NB4 (cell line): ENCODE measurements around the gene ENKUR.
"Not testable (repeated sequence)": the region's sequence is repeated elsewhere in the genome, so short reads cannot be mapped to it uniquely, and the experiment has no call there.

Experiments
- DNase-seq: peaks from one replicate; pipeline ENCODE4 v3.0.0; 2010; ENCODE audit warnings: low read depth
- H3K4me3 ChIP-seq: one replicate; pipeline ENCODE4 v1.5.1; 2011; ENCODE audit warnings: mild to moderate bottlenecking, low read depth, low read length, moderate library complexity
- CTCF ChIP-seq: IDR thresholded peaks from one replicate; pipeline ENCODE4 v1.5.1; 2012; ENCODE audit warnings: low read depth, low read length
- MAX ChIP-seq: IDR thresholded peaks from 2 replicates; pipeline ENCODE4 v1.6.1; 2011; ENCODE audit warnings: low read depth, low read length
- MYC ChIP-seq: IDR thresholded peaks from 2 replicates; pipeline ENCODE4 v1.6.1; 2011; ENCODE audit warnings: low read depth, low read length
- POLR2A ChIP-seq: IDR thresholded peaks from 2 replicates; pipeline ENCODE4 v1.6.1; 2011; ENCODE audit warnings: mild to moderate bottlenecking; ENCODE audit not compliant: insufficient read length; ENCODE audit errors: extremely low read depth

The ENKUR gene

GRCh38 chr10:24971374-24971773 lies 44.6 kb downstream of the ENKUR start:
- TF ChIP-seq MYC (no peak), MAX (no peak), POLR2A (no peak), CTCF (no peak)
- H3K4me3 ChIP-seq = no peak overlapping the region
- no peak for DNase-seq

GRCh38 chr10:24969841-24970281 lies 46.1 kb downstream of the ENKUR start:
- no peak for DNase-seq
- TF ChIP-seq MAX = no peak
- TF ChIP-seq CTCF = no peak
- TF ChIP-seq POLR2A = no peak
- TF ChIP-seq MYC = no peak
- H3K4me3 ChIP-seq = no peak overlapping the region

- H3K4me3 ChIP-seq, DNase-seq: not testable (repeated sequence)
These were observed 47.0 kb downstream of the ENKUR start for GRCh38 chr10:24968951-24969350.

GRCh38 chr10:24968349-24968748 lies 47.6 kb downstream of the ENKUR start:
- no peak overlapping the region for H3K4me3 ChIP-seq
- DNase-seq = no peak
- TF ChIP-seq CTCF = no peak
- no peak for TF ChIP-seq MYC
- TF ChIP-seq MAX = no peak
- TF ChIP-seq POLR2A = no peak

GRCh38 chr10:24966962-24967481 lies 48.9 kb downstream of the ENKUR start:
- TF ChIP-seq CTCF (no peak), POLR2A (no peak), MAX (no peak), MYC (no peak)
- no peak overlapping the region for H3K4me3 ChIP-seq
- DNase-seq = no peak

- H3K4me3 ChIP-seq = no peak overlapping the region
- TF ChIP-seq MAX (no peak), CTCF (no peak), POLR2A (no peak), MYC (no peak)
- no peak for DNase-seq
These were observed 50.9 kb downstream of the ENKUR start for GRCh38 chr10:24965051-24965450.
